DOHH2 (cell line): ENCODE data around the gene FGD4.

Experiments used
- CTCF ChIP-seq: fragments of 200-600 bp; sonication (generic); IDR thresholded peaks from one replicate; pipeline ENCODE4 v1.5.1; 2014; ENCODE audit warnings: antibody characterized with exemption, mild to moderate bottlenecking, low read depth, low read length; ENCODE audit not compliant: poor library complexity, severe bottlenecking
- EZH2phosphoT487 ChIP-seq: fragments of 200-600 bp; sonication (generic); IDR thresholded peaks from 2 replicates; pipeline ENCODE4 v1.6.1; 2017; ENCODE audit warnings: borderline replicate concordance, mild to moderate bottlenecking, antibody characterized with exemption, low read length, moderate library complexity, mixed read lengths

GRCh38 chr12:32382226-32382625 lies 17.1 kb upstream of the FGD4 start:
- TF ChIP-seq CTCF, result no peak
- no peak for TF ChIP-seq EZH2phosphoT487
